KBM-7 (cell line): Measurements from ENCODE around the gene FAM25C.
A peak's percentile ranks its signal among the peaks of the same experiment; 100 is the strongest.
"Not testable (repeated sequence)": the region's sequence is repeated elsewhere in the genome, so short reads cannot be mapped to it uniquely, and the experiment has no call there.

Experiments
- DNase-seq: peaks from one replicate; pipeline ENCODE4 v3.0.0-alpha.2; 2015
- in situ Hi-C: fragments of 300-500 bp; cut with MboI; formaldehyde crosslinking; loops from 2 replicates; pipeline ENCODE4 v1.14.3; 2020; ENCODE audit warnings: low sequenced_read_pairs, low pct_unique_long_range_greater_than_20kb, mixed read lengths

Gene FAM25C

DNA sequence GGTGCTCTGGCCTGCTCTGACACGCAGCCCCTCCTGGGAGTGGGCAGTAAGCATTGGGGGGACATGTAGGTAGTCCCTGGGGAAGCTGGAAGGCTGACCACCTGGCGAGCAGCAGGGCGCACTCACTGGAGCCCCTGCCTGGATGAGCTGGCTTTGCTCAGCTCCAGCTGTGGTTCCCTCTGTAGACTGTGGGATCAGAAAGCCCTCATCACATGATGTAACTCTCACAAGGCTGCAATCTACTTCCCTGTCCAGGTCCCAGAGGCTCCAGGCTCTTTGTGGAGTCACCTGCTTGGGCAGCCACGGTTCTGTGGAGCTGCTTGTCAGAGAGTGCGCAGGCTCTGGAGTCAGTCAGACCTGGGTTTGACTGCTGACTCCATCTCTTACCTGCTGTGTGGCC lies 36.8 kb downstream of the FAM25C start:
- DNase-seq, in situ Hi-C loops: not testable (repeated sequence)

GRCh38 chr10:47960699-47961098 lies 38.9 kb downstream of the FAM25C start:
- DNase-seq, in situ Hi-C loops: not testable (repeated sequence)

GRCh38 chr10:47959677-47960076 lies 39.9 kb downstream of the FAM25C start:
- DNase-seq, in situ Hi-C loops: not testable (repeated sequence)

- in situ Hi-C loops, DNase-seq: not testable (repeated sequence)
Measured at GRCh38 chr10:47957158-47957557, 42.4 kb downstream of the FAM25C start.

- in situ Hi-C loops, result not testable (repeated sequence)
- DNase-seq, result peak; percentile 11
Measured at GRCh38 chr10:47947424-47947823, 52.2 kb downstream of the FAM25C start.
